Activated CD4-positive, alpha-beta T cell treated with anti-CD3 and anti-CD28 coated beads, Interleukin-2, amount 50 U/mL, for 48 hours (primary cell): ENCODE results near the gene PRR5L.

ENCODE experiments used
- DNase-seq, 2 experiments: peaks; one replicate each; pipeline ENCODE4 v3.0.0-alpha.2; 2020

Gene PRR5L

DNA sequence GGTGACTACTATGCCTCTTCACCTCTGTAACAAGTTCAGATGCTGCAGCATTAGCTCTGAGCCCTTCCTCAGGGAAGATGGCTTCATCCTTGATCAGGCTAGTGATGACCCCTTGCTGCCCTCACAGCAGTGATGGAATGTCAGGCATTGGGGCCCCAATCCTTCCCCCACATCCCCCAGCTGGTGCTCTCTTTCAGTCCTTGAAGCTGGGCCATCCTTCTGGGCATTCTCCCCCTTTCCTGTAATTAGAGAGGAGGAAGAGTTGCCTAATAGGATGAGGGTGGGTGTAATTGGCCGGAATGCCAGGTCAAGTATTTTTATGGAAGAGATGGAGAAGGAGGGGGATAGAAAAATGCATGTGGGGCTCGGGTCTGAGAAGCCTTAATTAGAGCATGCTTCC, 151.4 kb downstream of the PRR5L start:
- DNase-seq = no peak

DNA sequence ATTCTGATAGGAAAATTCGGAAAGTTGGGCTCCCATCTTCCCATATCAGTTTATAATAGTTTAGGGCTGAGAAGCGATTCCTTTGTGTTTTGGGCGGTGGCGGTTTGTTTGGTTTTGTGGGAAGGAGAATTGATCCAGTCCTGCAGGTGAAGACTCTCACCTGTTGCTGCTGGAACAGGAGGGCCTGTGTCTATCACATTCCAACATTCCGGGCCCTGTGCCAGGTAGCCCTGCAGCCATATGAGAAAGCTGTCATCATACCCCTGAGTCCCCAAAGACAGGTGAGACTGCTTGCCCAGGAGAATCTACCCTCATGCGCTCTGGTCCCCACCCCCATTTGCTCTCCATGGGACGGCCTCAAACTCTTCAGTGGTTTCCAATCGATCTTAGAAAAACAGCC, 151.9 kb downstream of the PRR5L start:
- DNase-seq = no peak

DNA sequence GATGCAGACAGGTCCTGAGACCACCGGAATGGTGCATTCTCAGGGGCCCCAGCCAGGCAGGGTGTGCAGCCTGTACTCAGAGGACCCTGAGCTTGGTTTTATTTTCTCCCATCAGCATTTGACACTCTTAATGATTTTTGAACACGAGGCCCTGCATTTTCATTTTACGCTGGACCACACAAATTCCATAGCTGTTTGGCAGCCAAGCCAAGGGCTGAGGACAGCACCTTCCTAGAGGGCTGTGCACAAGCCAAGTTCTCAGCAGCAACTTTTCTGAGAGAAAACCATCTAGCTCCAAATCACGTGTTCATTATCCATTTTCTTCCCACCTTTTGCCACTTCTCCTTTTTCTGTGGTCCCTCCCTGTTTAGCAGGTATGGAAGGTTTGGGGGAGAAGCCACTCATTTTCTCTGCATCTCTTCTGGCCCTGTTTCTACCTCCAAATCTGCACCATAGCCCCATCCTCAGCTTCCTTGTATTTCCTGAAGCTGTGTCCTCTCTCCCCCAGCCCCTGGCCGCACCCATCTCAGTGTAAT, 153.5 kb downstream of the PRR5L start:
- DNase-seq = no peak

DNA sequence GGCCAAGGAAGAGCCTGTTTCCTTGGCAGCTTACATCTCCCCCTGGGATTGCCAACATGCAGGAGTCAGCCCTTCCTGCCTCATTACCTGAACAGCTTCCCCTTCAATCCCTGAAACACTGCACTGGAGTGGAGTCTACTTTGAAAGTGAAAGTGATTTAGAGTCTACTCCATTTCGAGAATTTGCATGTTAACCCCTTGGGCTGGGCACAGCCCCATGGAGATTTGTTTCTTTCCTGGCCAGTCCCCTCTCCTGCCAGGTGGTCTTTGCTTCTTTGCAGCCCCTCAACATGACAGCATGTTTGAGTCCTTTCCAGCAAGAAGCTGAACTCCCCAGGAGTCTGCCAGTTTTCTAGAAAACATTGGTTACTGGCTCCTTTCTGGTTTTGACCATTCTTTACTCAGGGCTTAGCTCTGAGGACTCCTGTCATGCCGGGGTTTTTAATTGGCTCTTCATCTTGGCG, 154.1 kb downstream of the PRR5L start:
- no peak for DNase-seq

DNA sequence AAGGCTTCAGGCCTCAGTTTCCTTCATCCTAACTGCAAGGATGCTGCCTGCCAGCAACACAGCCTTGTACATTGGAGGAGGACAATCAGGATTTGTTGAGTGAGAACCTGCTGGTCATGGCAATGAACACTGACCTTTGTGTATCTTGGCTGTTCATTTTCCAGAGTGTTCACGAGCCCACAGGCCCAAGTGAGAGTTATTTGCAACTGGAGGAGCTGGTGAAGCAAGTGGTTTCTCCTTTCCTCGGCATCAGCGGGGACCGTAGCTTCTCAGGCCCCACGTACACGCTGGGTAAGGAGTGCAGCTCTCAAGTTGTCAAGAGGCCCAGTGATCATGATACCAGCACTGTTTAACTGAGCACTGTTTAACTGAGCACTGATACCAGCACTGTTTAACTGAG, 155.0 kb downstream of the PRR5L start:
- DNase-seq = no peak

DNA sequence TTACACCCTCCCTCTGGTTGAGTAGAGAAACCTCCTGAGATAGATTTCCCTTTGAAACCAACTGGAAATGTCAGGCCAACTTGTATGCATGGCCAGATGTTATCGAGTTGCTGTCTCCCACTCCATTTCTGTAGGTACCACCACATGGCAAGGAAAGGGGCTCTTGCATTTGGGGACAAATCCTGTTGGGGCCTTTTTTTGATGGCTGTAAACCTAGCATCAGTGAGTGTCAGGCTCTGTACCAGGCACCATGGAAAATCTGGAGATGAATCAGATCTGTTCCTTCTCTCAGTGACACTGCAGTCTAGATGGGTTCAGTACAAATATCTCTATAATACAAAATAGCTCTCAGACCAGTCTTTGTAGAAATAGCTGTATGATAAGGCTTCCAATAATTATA, 155.6 kb downstream of the PRR5L start:
- no peak for DNase-seq

DNA sequence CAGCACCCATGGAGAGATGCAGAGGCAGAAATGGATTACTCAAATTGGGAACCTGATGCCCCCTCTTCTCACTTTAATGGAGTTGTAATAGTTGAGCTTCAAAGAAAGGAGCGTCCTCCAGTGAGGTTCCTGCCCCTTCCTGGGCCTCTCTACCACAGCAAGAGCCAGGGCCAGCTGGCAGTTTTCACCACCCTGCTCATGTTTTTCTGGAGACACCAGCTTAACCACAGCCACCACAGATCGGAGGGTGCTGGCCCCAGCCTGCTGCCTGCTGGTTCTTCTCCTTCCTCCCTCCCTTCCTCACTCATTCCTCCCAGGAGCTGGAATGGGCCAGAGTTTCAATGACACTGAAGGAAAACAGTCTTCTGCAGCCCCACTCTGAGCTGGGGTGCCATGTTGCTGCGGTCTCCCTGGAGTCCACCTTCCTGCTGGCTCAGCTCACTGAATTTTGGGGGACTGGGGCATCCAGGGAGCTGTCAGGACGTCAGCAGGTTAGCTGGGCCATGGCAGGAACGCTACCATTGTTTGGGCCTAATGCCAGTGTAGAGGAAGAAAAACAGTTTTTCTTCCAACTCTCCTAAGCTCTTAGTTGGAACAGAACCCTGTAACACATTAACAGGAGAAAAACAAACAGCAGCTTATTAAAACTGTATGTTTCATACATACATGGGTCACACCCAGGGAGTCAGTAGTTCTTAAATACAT, 156.3 kb downstream of the PRR5L start:
- peak; percentile 28 to 46 for DNase-seq

DNA sequence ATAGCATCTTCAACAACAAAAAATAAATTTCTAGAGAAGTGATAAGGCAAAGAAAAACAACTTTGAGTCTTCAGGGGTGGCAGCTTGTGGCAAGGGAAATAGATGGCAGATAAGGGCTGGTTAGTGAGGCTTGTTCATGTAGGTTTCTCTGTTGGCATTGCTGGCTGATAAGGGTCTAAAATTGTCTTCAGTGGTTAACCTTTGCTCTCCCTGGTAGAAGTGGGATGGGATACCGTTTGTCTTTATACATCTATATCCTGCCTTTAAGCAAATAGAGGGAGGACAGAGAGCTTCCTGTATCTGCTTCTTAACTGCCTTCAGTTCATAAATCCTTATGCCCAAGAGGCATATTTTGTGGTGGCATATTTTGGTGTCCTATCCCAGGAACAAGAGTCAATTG, 156.9 kb downstream of the PRR5L start:
- DNase-seq = no peak

DNA sequence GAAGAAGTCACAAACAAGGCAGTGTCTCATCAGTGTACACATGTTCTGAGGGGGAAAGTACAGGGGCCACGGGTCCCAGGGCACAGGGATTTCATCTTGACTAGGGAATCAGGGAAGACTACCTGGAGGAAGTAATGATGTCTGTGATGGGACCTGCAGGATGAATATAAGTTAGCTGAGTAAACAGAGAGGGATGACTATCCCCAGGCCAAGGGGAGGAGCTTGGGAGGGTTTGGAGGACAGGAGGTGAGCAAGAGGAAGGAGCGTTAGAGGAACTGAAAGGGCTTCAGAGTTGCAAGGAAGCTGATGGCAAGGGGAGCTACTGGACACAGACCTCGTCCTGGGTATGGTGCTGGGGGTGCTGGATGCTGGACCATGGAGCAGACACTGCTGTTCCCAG, 157.6 kb downstream of the PRR5L start:
- no peak for DNase-seq

DNA sequence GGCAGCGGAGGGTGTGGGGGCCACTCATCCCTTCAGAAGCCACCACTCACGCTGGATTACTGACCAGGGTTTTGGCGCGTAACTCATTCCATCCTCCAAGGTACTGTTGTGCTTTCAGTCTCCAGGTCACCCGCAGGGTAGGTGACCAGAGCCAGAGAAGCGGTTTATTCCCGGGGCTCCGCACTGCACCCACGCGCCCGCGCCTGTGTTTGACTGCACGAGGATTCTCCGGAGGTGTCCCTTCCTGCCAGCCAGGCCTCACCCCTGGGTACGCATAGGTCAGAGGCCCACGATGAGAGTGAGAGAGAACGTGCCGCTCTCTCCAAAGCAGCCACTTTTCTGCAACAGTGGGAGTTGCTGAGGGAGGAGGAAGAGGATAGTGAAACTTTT, 158.5 kb downstream of the PRR5L start:
- no peak for DNase-seq

DNA sequence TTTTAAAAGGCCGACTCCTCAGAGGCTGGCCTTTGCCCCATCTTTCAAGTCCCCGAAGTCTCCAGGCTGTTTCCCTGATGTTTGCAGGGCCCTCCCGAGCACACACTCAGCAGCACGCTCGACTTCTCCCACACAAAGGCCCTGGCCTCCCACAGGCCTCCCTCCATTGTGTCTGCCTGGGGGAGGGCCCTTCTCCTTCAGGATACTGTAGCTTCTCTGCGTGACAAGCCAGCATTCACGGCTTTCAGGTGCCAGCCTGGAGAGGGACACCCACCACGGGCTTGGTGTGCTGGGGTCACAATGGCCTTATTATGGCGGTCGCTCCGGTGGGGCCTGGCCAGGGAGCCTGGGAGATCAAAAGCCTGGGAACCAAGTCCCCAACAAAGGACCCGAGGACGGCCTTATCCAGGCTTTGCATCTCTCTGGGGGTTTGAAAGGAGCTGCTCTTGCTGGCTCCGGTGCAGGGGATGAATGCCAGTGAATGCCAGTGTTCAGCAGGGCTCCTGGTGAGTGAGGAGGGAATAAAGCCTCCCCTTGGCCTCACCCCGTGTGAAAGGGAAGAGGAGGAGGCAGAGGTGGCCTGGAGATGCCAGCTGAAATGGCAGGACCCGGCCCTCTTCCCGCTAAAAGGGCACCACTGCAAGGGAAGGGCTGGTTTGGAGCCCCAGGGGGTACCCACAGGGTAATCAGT, 159.0 kb downstream of the PRR5L start:
- no peak for DNase-seq

DNA sequence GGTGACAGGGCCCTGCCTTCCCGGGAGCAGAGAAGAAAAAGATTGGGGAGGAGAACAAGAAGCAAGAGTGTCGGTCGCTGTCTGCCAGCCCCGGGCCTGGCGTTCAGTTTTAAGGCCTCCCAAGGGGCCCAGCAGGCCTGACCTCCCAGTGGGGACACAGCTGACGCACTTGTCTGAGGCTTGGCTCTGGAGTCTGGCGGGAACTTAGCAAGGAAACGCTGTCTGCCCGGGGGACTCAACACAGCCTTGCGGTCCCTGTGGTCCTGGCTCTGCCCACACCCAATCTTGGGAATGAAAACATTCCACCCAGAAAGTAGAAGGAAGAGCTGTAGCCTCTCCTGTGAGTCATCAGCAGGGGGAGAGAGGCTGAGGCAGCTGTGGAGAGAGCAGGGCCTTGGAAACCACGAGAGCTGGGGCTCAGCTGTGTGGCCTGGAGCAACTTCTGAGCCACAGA, 159.6 kb downstream of the PRR5L start:
- DNase-seq = no peak

DNA sequence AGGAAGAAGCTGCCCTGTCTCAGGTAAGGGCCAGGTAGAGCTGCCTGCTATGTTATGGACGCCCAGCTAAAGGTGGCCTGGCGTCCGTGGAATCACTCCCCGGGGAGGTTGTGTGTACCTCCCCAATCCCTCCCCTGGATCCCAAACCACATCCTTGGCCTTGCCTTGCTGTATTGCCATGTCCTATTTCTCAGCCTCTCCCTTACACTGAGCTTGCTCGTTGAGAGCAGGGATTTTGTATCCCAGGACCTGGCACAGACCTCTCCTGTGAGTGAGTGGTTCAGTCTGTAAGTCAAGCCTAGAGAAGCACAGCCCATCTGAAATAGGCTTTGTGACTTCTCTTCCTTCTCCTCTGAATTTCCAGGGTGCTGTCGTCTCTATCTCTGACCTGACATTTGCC, 160.1 kb downstream of the PRR5L start:
- DNase-seq = no peak

DNA sequence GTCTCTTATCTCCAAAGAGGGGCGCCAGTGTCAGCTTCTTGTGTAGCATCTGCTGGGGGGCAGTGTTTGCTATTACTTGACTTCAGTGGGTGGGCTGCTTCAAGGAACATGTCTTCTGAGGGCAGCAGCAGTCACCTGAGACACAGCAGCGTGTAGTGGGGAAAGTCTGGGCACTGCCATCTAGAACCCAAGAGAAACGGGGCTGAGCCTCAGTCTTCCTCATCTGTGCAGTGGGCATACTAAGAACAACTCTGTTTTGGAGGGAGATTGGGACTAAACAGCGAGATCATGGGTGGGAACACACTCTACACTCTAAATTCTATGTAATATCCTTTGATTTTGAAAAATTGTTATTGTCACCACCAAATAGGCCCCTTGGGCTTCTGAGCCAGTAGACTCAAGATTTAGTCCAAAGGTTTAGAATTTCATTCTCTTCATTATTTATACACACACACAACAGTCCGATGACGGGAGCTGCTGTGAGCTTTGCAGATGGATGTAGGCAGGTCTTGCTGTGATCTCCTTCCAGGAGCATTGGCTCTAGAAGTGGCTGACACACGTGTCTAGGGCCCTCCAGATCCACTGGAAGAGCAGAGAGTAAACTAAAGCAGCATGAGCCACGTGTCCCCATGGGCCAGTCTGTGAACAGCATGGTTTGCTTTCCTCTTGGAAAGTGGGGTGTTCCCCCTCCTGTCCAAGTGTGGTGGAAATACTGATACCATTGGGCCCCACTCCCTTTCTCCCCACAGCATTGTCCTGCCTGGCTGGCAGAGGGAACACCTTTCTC, 162.2 kb downstream of the PRR5L start:
- no peak for DNase-seq

DNA sequence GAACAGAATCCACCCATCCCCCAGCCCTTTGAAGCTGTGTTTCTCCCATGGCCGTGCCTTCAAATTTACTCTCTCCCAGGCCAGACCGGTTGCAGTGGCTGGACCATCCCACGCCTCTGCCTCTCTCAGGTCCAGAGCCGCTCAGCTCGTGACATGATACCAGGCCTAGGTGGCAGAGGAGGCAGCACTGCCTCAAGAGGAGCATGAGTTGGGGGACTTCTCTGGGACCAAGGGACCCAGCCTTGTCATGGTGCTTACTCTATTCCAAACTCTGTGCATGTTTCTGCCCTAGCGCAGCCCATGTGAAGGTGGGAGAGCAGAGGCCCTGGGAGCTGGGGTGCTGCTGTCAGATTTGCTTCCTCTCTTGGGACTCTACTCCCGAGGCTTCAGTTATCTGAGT, 163.0 kb downstream of the PRR5L start:
- no peak for DNase-seq

DNA sequence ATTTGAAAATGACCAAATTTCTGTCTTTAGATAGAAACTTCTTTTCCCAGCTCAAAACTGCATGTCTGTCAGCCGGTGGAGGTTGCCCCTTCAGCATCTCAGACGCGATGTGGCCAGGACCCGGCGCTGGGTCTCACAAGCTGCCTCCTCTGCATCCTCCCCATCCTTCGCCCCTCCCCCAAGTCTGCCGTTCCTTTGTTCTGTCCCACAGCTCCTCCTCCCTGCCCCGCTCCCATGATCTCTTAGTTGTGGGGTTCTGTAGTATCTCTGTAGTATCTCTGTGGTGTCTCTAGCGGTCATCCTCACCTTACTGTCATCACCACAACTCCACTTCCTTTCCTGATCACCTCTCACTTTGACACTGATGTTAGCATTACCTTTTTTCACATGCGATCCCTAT, 164.1 kb downstream of the PRR5L start:
- DNase-seq = no peak

DNA sequence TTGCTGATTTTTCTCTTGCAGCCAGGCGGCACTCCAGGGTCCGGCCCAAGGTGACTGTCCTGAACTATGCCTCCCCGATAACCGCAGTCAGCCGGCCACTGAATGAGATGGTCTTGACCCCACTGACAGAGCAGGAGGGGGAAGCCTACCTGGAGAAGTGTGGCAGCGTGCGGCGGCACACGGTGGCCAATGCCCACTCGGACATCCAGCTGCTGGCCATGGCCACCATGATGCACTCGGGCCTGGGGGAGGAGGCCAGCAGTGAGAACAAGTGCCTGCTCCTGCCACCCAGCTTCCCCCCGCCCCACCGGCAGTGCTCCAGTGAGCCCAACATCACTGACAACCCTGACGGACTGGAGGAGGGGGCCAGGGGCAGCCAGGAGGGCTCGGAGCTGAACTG, 166.2 kb downstream of the PRR5L start:
- no peak for DNase-seq

DNA sequence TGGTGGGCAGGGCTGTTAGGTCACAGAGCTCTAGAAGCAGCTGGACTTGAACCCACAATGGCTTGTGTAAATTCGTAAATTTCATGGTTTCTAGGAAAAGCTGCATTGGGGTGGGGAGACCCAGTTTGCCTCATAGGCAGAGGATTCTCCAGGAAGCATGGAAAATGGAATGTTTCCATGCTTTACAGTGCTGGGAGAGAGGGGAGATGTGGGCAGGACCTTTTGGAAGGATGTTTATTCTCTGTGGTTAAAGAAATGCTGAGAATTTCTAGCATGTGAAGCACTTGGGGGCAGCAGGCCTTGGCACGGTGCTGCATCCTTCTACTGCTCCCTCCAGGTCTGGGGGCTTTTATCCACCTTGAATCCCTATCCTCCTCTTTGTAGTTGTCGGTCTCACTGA, 167.7 kb downstream of the PRR5L start:
- no peak for DNase-seq

DNA sequence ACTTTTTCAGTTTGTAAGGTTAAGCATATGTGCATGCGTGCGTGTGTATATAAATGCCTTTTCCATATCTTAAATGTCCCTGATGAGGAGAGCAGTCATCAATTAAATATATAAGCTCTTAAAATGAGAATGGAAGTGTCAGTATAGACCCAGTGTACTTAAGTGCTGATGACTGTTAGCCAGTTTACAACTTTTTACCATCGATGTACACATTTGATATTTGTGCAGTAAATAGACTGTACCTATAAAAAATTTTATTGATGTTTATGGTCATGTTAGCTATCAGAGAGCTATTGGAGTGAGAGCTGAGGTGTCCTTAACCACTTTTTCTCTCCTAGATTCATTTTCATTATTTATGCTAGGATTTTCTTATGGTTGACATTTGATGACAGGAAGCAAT, 168.6 kb downstream of the PRR5L start:
- no peak for DNase-seq

DNA sequence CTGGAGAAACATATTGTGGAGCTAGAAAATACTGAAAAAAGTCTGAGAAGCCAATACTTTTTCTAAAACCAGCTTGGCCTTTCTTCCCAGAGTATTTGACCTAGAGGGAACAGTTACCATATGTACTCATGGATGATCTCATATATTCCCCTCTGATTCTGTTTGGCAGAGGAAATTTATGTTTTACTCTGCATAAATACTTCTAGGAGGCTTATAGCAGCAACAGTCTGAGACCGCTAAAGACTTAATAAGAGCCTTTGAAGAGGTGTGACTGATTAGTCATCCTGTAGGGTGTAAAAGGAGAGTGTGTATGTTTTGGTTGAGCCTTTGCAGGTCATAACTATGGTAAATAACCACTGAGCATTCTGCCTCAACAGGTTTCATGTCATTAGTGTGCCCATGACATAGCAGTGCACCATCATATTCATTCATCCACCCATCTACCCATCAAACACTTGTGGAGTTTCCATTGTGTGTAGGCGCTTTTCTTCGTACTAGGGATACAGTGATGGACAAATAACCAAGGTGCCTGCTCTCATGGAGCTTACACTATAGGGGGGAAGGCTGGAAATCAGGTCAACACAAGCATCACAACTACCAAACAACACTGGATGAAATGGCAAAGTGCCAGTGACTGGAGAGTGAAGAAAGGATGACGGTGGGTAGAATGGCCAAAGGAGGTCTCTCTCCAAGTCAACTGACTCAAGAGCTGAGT, 169.5 kb downstream of the PRR5L start:
- DNase-seq = no peak

DNA sequence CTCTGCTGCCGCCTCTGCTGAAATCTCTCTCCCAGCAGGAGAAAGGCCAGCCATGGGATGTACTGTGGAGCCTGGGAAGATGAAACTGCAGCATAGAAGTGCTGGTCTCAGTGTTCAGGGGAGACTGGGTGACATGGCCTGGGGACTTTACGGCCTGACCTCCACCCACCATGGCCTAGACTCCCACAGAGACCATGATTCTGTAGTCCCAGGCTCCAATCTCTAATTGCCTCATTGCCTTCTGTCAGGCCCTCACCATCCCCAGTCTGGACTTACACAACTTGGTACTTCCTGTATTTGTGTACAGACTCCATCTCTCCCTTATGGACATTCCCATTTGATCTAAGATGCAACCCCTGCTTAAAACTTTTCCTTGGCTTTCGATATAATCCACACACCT, 170.9 kb downstream of the PRR5L start:
- no peak for DNase-seq

DNA sequence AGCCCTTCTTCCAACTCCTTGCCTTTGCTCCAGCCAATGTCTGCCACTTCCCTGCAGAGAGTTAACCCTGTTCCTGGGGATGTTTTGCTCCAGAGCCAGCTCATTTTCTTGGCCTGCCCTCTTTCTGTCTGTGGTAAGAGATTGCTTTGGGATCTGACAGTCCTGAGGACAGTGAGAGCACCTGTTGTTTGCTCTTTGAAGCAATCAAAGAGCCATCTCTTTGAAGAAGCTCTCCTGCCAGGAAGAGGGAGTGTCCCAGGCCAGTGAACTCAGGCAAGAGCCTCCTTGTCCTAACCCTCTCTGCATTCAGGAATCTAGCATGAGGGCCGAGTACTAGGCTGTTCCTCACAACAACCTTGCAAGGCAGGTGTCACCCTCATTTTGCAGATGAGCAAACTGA, 171.8 kb downstream of the PRR5L start:
- no peak for DNase-seq

DNA sequence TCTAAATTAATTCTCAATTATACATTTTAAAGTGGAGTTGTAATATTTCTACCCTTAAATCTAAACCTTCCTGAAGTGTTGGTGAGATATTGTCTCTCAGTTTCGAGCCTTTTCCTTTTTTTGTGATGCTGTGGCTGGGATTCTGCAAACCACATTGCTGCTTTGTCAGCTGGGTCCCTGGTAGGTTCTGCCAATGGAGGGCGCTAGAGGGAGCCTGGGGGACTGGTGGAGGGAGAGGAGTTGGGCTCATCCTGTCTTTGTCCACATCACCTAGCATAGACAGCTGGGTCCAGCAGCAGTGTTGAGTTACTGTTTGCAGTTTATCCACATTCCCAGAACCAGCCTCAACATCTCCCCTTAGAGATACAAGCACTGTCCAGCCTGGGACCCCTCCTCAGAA, 173.0 kb downstream of the PRR5L start:
- peak; percentile 28 to 43 for DNase-seq
